Neutrophil (primary cell): Measurements from ENCODE around the gene FOXK2.

Experiments used
- H3K27ac ChIP-seq: fragments of 200-600 bp; sonication (generic); 2 replicates; pipeline ENCODE4 v1.5.1; 2016; ENCODE audit warnings: mild to moderate bottlenecking, moderate library complexity
- H3K27me3 ChIP-seq: fragments of 200-600 bp; sonication (generic); 2 replicates; pipeline ENCODE4 v1.6.0; 2016; ENCODE audit warnings: mild to moderate bottlenecking
- H3K36me3 ChIP-seq: fragments of 200-600 bp; sonication (generic); 2 replicates; pipeline ENCODE4 v1.5.1; 2017
- H3K4me1 ChIP-seq, 2 experiments: fragments of 200-600 bp in 1 of 2; sonication (generic) in 1 of 2; 1 replicate in 1 of 2; 2 replicates in 1 of 2; pipeline versions ENCODE4 v1.5.1 to v1.6.1; 2013 to 2016; ENCODE audit warnings: low read depth in 1 of 2, low read length in 1 of 2, mild to moderate bottlenecking in 1 of 2, moderate library complexity in 1 of 2; ENCODE audit not compliant: control insufficient read depth in 1 of 2, insufficient read depth in 1 of 2
- H3K4me3 ChIP-seq, 2 experiments: fragments of 200-600 bp in 1 of 2; sonication (generic) in 1 of 2; 1 replicate in 1 of 2; 2 replicates in 1 of 2; pipeline ENCODE4 v1.5.1; 2013 to 2016; ENCODE audit warnings: low read depth in 1 of 2, low read length in 1 of 2, mild to moderate bottlenecking in 1 of 2, moderate library complexity in 1 of 2
- H3K9me3 ChIP-seq: fragments of 200-600 bp; sonication (generic); 2 replicates; pipeline ENCODE4 v1.5.1; 2016
- TF ChIP-seq, protein P1 (sequence below): fragments of 200-600 bp; sonication (generic); IDR thresholded peaks from 2 replicates; pipeline ENCODE4 v1.5.1; 2016; ENCODE audit warnings: antibody characterized with exemption

FOXK2 gene

DNA sequence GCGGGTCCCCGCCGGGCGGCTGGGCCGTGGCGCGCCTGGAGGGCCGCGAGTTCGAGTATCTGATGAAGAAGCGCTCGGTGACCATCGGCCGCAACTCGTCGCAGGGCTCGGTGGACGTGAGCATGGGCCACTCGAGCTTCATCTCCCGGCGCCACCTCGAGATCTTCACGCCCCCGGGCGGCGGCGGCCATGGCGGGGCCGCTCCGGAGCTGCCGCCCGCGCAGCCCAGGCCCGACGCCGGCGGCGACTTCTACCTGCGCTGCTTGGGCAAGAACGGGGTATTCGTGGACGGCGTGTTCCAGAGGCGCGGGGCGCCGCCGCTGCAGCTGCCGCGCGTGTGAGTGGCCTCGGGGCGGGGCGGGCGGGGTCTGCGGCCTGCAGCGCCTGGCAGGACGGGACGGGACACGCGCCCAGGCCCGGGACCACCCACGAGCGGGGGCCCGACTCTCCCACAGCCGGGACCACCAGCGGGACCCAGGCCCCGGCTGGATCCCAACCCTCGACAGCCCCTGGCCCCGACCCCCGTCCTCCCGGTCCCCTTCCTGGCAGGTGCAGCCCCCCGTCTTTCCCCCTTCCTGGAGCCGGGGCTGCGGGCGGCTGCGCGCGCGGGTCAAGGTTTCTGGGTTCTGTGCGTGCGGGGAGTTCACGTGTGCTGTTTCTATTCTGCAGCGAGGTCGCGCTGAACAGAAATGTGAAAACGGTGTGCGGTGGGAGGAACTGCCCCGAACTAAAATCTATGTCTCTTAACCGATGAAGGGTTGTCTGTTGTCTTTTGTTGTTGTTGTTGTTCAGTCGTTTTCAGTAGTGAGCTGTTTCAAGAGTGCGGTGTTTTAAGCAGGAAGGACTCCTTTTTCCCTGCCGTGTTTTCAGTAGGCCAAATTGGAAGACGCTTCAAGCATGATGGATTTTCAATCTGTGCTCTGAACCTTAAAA is 705 bp downstream of the FOXK2 start:
- H3K9me3 ChIP-seq = no peaks in the 10 kb centered on the region
- H3K4me1 ChIP-seq = peaks cover 71 to 72% of the 10 kb centered on the region in 2 experiments
- H3K27me3 ChIP-seq = no peaks in the 10 kb centered on the region
- H3K36me3 ChIP-seq = no peaks in the 10 kb centered on the region
- TF ChIP-seq, protein P1, sequence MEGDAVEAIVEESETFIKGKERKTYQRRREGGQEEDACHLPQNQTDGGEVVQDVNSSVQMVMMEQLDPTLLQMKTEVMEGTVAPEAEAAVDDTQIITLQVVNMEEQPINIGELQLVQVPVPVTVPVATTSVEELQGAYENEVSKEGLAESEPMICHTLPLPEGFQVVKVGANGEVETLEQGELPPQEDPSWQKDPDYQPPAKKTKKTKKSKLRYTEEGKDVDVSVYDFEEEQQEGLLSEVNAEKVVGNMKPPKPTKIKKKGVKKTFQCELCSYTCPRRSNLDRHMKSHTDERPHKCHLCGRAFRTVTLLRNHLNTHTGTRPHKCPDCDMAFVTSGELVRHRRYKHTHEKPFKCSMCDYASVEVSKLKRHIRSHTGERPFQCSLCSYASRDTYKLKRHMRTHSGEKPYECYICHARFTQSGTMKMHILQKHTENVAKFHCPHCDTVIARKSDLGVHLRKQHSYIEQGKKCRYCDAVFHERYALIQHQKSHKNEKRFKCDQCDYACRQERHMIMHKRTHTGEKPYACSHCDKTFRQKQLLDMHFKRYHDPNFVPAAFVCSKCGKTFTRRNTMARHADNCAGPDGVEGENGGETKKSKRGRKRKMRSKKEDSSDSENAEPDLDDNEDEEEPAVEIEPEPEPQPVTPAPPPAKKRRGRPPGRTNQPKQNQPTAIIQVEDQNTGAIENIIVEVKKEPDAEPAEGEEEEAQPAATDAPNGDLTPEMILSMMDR = no peak
- H3K27ac ChIP-seq = peak overlapping the region; percentile 76
- peak overlapping the region; percentile 70 to 77 for H3K4me3 ChIP-seq

DNA sequence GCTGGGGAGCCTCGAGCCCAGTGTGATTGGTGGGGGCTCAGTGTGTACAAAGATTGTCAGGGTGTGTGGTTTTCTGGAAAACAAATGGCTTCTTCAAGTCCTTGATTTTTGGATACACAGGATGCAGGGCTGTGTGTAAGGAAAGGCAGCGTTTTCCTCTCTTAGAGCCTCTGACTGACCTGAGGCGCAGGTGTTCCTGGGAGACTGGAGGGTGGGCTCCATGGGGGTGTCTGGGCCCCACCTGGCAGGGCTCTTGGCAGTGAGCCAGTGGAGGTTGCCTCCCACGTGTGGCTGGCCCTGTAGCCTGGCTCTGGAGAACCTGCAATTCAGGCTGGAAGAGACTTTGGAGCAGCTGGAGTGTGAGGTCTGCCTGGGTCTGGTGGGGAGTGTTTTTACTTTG is 5.0 kb downstream of the FOXK2 start:
- Histone ChIP-seq H3K27ac (peak overlapping the region; percentile 75), H3K4me3 (no peak overlapping the region), H3K9me3 (no peaks in the 10 kb centered on the region), H3K4me1 (peaks cover 46% of the 10 kb centered on the region in 2 experiments), H3K36me3 (no peaks in the 10 kb centered on the region), H3K27me3 (no peaks in the 10 kb centered on the region)
- TF ChIP-seq, protein P1 = no peak

DNA sequence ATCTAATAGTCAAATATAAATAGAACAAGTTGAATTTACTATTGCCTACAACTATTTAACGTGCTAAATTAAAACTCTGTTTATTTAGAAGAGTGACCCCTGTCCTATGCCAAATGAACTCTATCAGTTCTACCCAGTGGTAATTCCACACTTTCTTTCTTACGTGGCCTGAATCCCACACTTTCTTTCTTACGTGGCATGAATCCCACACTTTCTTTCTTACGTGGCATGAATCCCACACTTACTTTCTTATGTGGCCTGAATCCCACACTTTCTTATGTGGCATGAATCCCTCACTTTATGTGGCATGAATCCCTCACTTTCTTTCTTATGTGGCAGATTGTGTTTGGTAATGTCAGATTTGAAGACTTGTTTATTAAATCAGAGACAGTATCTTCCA is 6.2 kb downstream of the FOXK2 start:
- TF ChIP-seq, protein P1 = no peak
- H3K4me1 ChIP-seq = peaks cover 40 to 42% of the 10 kb centered on the region in 2 experiments
- H3K4me3 ChIP-seq = no peak overlapping the region
- H3K27me3 ChIP-seq = no peaks in the 10 kb centered on the region
- H3K9me3 ChIP-seq = no peaks in the 10 kb centered on the region
- no peak overlapping the region for H3K27ac ChIP-seq
- no peaks in the 10 kb centered on the region for H3K36me3 ChIP-seq

DNA sequence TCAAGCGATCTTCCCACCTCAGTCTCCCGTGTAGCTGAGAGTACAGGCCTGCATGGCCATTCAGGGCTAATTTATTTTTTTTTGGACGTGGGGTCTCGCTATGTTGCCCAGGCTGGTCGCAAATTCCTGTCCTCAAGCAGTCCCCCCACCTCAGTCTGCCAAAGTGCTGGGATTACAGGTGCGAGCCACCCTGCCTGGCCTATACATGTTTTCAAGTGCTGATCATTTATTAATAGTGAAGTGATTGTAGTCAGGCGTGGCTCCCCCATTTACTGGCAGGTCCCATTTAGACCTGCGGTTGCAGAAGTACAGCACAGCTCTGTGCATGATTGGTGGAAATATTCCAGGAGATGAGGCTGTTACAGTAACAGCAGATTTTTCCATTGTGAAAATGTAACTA is 8.4 kb downstream of the FOXK2 start:
- Histone ChIP-seq H3K27ac (no peak overlapping the region), H3K27me3 (no peaks in the 10 kb centered on the region), H3K9me3 (no peaks in the 10 kb centered on the region), H3K4me1 (peaks cover 25 to 28% of the 10 kb centered on the region in 2 experiments), H3K4me3 (no peak overlapping the region), H3K36me3 (no peaks in the 10 kb centered on the region)
- TF ChIP-seq, protein P1 = no peak

DNA sequence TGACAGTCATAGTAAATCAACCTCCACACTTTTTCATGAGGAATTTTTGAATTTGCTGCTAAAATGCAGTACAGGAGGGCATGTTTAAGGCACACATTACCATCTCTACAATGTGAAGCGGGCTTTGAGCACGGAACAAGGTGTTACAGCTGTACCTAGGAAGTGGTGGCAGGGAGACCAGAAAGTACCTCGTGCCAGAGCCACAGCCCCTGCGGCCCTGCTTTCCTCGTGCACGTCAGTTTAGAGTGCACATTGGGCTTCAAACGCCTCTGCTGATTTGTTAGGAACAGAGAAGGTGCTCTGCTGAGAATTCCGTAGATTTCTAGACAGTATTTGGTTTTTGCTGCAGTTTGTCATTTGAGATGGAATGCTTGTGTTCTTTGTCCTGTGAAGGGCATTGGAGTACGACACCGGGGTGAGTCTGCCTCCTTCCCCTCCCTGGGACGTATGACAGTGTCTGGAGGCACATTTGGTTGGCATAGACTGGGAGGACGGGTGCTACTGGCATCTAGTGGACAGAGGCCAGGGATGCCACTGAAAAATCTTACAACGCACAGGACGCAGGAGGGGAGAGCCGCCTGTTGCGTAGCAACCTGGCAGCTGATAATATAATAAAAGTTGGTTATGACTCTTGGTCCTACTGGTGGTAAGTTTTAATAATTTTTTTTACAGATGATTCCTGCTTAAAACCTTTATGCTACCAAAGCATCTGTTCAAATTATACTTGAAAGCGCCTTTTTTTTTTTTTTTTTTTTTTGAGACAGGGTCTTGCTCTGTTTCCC is 9.1 kb downstream of the FOXK2 start:
- TF ChIP-seq, protein P1 = no peak
- Histone ChIP-seq H3K4me1 (peaks cover 18 to 20% of the 10 kb centered on the region in 2 experiments), H3K36me3 (no peaks in the 10 kb centered on the region), H3K9me3 (no peaks in the 10 kb centered on the region), H3K27me3 (no peaks in the 10 kb centered on the region), H3K4me3 (no peak overlapping the region), H3K27ac (no peak overlapping the region)
